Effector CD8-positive, alpha-beta T cell (primary cell): ENCODE measurements around the gene CRISPLD2.

Experiments used
- DNase-seq: peaks from one replicate; lab custom pipeline; 2025; lab: John Stamatoyannopoulos, UW

CRISPLD2 gene

GRCh38 chr16:84955427-84955826 lies 135.6 kb downstream of the CRISPLD2 start:
- DNase-seq = no peak

DNA sequence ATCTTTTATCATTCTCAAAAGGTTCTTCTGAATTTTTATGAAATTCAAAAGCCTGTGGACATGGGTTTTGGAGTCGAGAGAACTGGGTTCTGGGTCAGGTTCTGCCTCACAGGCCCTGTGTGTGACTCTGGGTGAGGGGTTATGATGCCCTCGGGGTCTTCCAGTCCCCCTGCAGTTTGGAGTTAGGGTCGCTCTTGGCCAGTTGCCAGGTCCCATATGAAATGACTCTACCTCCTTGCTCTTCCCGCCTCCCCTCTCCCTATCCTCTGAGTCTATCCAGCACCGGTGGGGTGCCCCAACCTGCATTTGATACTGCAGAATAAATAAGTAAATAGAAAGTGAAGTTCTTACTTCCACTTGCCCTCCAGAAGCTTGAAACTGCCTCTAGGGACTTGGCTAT lies 137.4 kb downstream of the CRISPLD2 start:
- no peak for DNase-seq

GRCh38 chr16:84957792-84958191 lies 138.0 kb downstream of the CRISPLD2 start:
- no peak for DNase-seq
